H1 (cell line): ENCODE measurements around the gene KIFC1. TPM values are rescaled to one million over a fixed set of nuclear protein-coding genes. Genes with fewer than 3 reads are reported as not detected.

Source experiments
- CTCF ChIA-PET: fragments of 300-600 bp; sonication (Branson Sonifier 250); formaldehyde crosslinking; loops from one replicate; lab custom pipeline; 2021; ENCODE audit not compliant: partially characterized antibody; lab: Charles Lee
- POLR2A ChIA-PET: fragments of 300-600 bp; sonication (Branson Sonifier 250); formaldehyde crosslinking; loops from one replicate; lab custom pipeline; 2021; ENCODE audit warnings: inconsistent platforms; ENCODE audit not compliant: partially characterized antibody; lab: Charles Lee
- DNase-seq, 2 experiments: peaks; one replicate each; pipeline versions ENCODE4 v3.0.0 to v3.0.0-alpha.2; 2010 to 2022; ENCODE audit warnings: low spot score in 2 of 2, low read depth in 1 of 2, mixed read lengths in 1 of 2
- FAIRE-seq: peaks from 2 replicates; lab custom pipeline; 2011; peaks lifted over from hg19 to GRCh38; lab: Jason Lieb, UNC
- H2AFZ ChIP-seq: 2 replicates; pipeline ENCODE4 v1.8.1; 2012; ENCODE audit warnings: low read length, inconsistent platforms
- H2AK5ac ChIP-seq: 2 replicates; pipeline ENCODE4 v1.6.1; 2013; ENCODE audit warnings: low read depth, low read length
- H2BK120ac ChIP-seq: replicated peaks from 2 replicates; pipeline ENCODE3; 2013; ENCODE audit warnings: low read depth, low read length, inconsistent platforms
- H2BK12ac ChIP-seq: 2 replicates; pipeline ENCODE4 v1.6.1; 2013; ENCODE audit warnings: low read depth, low read length
- H2BK15ac ChIP-seq: 2 replicates; pipeline ENCODE4 v1.6.1; 2013; ENCODE audit warnings: low read length
- H2BK20ac ChIP-seq: 2 replicates; pipeline ENCODE4 v1.6.1; 2013; ENCODE audit warnings: low read length
- H2BK5ac ChIP-seq: 2 replicates; pipeline ENCODE4 v1.6.1; 2013; ENCODE audit warnings: low read depth, low read length
- H3K14ac ChIP-seq: 2 replicates; pipeline ENCODE4 v1.6.1; 2013; ENCODE audit warnings: inconsistent platforms; ENCODE audit not compliant: insufficient read length
- H3K18ac ChIP-seq: 2 replicates; pipeline ENCODE4 v1.6.1; 2013; ENCODE audit warnings: low read length; ENCODE audit errors: extremely low read depth
- H3K23ac ChIP-seq: 2 replicates; pipeline ENCODE4 v1.6.1; 2013; ENCODE audit warnings: inconsistent platforms; ENCODE audit not compliant: insufficient read length
- H3K23me2 ChIP-seq: 2 replicates; pipeline ENCODE4 v1.6.1; 2013; ENCODE audit warnings: low read depth, low read length
- H3K27ac ChIP-seq: 2 replicates; pipeline ENCODE4 v1.6.1; 2011; ENCODE audit warnings: low read depth, low read length, inconsistent platforms
- H3K27me3 ChIP-seq, 4 experiments: replicated peaks in 1 of 4; 1 replicate in 1 of 4; 2 replicates in 3 of 4; pipeline versions ENCODE4 v1.6.1 to v1.8.1; 2011 to 2013; ENCODE audit warnings: low read length in 3 of 4, mild to moderate bottlenecking in 3 of 4, inconsistent platforms in 2 of 4, mixed read lengths in 2 of 4, moderate library complexity in 1 of 4; ENCODE audit not compliant: control insufficient read depth in 3 of 4, insufficient read depth in 3 of 4; ENCODE audit errors: extremely low read depth in 1 of 4
- H3K36me3 ChIP-seq, 4 experiments: 2 replicates each; pipeline versions ENCODE4 v1.6.1 to v1.8.1; 2011 to 2013; ENCODE audit warnings: mild to moderate bottlenecking in 4 of 4, low read length in 3 of 4, moderate library complexity in 2 of 4, control low read depth in 1 of 4, inconsistent platforms in 1 of 4; ENCODE audit not compliant: insufficient read depth in 4 of 4, control insufficient read depth in 2 of 4
- H3K4ac ChIP-seq: replicated peaks from 2 replicates; pipeline ENCODE3; 2013; ENCODE audit warnings: low read length, low read depth, mixed read lengths, inconsistent platforms; ENCODE audit not compliant: insufficient read length
- H3K4me1 ChIP-seq, 4 experiments: replicated peaks in 1 of 4; 1 replicate in 1 of 4; 2 replicates in 3 of 4; pipeline versions ENCODE4 v1.6.1 to v1.8.1; 2011 to 2013; ENCODE audit warnings: low read length in 3 of 4, inconsistent platforms in 2 of 4, mixed read lengths in 1 of 4; ENCODE audit not compliant: insufficient read depth in 4 of 4, control insufficient read depth in 3 of 4
- H3K4me2 ChIP-seq, 2 experiments: 2 replicates each; pipeline versions ENCODE4 v1.6.1 to v1.8.1; 2011 to 2013; ENCODE audit warnings: low read depth in 2 of 2, low read length in 2 of 2, control low read depth in 1 of 2, inconsistent platforms in 1 of 2, mild to moderate bottlenecking in 1 of 2; ENCODE audit not compliant: insufficient read depth in 1 of 2
- H3K4me3 ChIP-seq, 4 experiments: fragments of 200-600, 300-600 bp in 1 of 4; sonication (generic), shearing (Covaris generic), sonication (Bioruptor Twin) in 1 of 4; 2 replicates each; pipeline versions ENCODE4 v1.5.1 to v1.8.1; 2011 to 2016; ENCODE audit warnings: low read length in 4 of 4, low read depth in 3 of 4, control low read depth in 2 of 4, inconsistent platforms in 2 of 4, mild to moderate bottlenecking in 2 of 4, mixed read lengths in 1 of 4, moderate library complexity in 1 of 4; ENCODE audit not compliant: insufficient read depth in 2 of 4; ENCODE audit errors: extremely low read depth in 1 of 4
- H3K56ac ChIP-seq: replicated peaks from 2 replicates; pipeline ENCODE3; 2013; ENCODE audit warnings: low read depth, mild to moderate bottlenecking, mixed read lengths, low read length, inconsistent platforms; ENCODE audit not compliant: insufficient read length
- H3K79me1 ChIP-seq: 2 replicates; pipeline ENCODE4 v1.6.1; 2013; ENCODE audit warnings: low read depth, low read length, control low read depth
- H3K79me2 ChIP-seq, 2 experiments: 2 replicates each; pipeline versions ENCODE4 v1.6.1 to v1.8.1; 2012 to 2013; ENCODE audit warnings: low read length in 2 of 2, mild to moderate bottlenecking in 2 of 2, inconsistent platforms in 1 of 2; ENCODE audit not compliant: insufficient read depth in 2 of 2, control insufficient read depth in 1 of 2
- H3K9ac ChIP-seq, 4 experiments: replicated peaks in 1 of 4; 1 replicate in 1 of 4; 2 replicates in 3 of 4; pipeline versions ENCODE4 v1.6.1 to v1.8.1; 2011 to 2013; ENCODE audit warnings: low read depth in 3 of 4, low read length in 3 of 4, control low read depth in 2 of 4, mild to moderate bottlenecking in 2 of 4, moderate library complexity in 2 of 4, inconsistent platforms in 1 of 4; ENCODE audit errors: extremely low read depth in 1 of 4
- H3K9me3 ChIP-seq, 2 experiments: 2 replicates each; pipeline versions ENCODE4 v1.6.1 to v1.8.1; 2012 to 2013; ENCODE audit warnings: mild to moderate bottlenecking in 2 of 2, moderate library complexity in 2 of 2, control low read depth in 1 of 2, inconsistent platforms in 1 of 2, low read depth in 1 of 2, low read length in 1 of 2, mixed read lengths in 1 of 2; ENCODE audit not compliant: insufficient read depth in 2 of 2
- H4K20me1 ChIP-seq, 2 experiments: replicated peaks in 1 of 2; 2 replicates each; pipeline versions ENCODE3 to v1.8.1; 2011 to 2013; ENCODE audit warnings: inconsistent platforms in 2 of 2, low read length in 2 of 2, mild to moderate bottlenecking in 1 of 2; ENCODE audit not compliant: insufficient read depth in 2 of 2, control insufficient read depth in 1 of 2
- H4K5ac ChIP-seq: 2 replicates; pipeline ENCODE4 v1.6.1; 2013; ENCODE audit warnings: low read length, low read depth, mixed read lengths, inconsistent platforms; ENCODE audit not compliant: insufficient read length
- H4K8ac ChIP-seq: 2 replicates; pipeline ENCODE4 v1.8.0; 2013; ENCODE audit warnings: mild to moderate bottlenecking, moderate library complexity, low read length, inconsistent platforms; ENCODE audit not compliant: insufficient read depth; ENCODE audit errors: extremely low read depth
- H4K91ac ChIP-seq: replicated peaks from 2 replicates; pipeline ENCODE3; 2013; ENCODE audit warnings: low read length, mixed read lengths, inconsistent platforms; ENCODE audit not compliant: insufficient read length
- CBX8 ChIP-seq: fragments of 300-800, 300-1000 bp; sonication (generic); IDR thresholded peaks from 2 replicates; pipeline ENCODE4 v1.7.1; 2016; ENCODE audit warnings: low read depth, low read length, borderline replicate concordance
- CREB1 ChIP-seq: IDR thresholded peaks from 2 replicates; pipeline ENCODE4 v1.6.1; 2012; ENCODE audit warnings: inconsistent platforms
- GTF2F1 ChIP-seq: IDR thresholded peaks from 2 replicates; pipeline ENCODE4 v1.6.1; 2012; ENCODE audit warnings: low read depth, low read length, improper control_type of control experiment, borderline replicate concordance
- POLR2A ChIP-seq, 2 experiments: IDR thresholded peaks; 1 replicate in 1 of 2; 2 replicates in 1 of 2; pipeline ENCODE4 v1.6.1; 2011; ENCODE audit warnings: low read depth in 2 of 2, low read length in 2 of 2, mild to moderate bottlenecking in 2 of 2; ENCODE audit errors: control extremely low read depth in 1 of 2
- TBP ChIP-seq: IDR thresholded peaks from 2 replicates; pipeline ENCODE4 v1.6.1; 2011; ENCODE audit warnings: low read depth, low read length, improper control_type of control experiment
- YY1 ChIP-seq: IDR thresholded peaks from 2 replicates; pipeline ENCODE4 v1.6.1; 2011; ENCODE audit warnings: low read depth, mild to moderate bottlenecking, low read length
- WGBS, 2 experiments: shearing (Covaris generic) in 1 of 2; methylation state at CpG; one replicate each; pipeline versions ENCODE4 v1.1.6 to v1.1.7; 2013 to 2015; ENCODE audit warnings: low lambda C conversion rate in 2 of 2, mixed read lengths in 2 of 2, inconsistent platforms in 1 of 2, low coverage in 1 of 2, missing lambda C conversion rate in 1 of 2; ENCODE audit not compliant: insufficient replicate concordance in 2 of 2, insufficient coverage in 1 of 2, insufficient read length in 1 of 2; ENCODE audit errors: extremely low coverage in 1 of 2, missing lambda C conversion rate in 1 of 2; 5-methylcytosine and 5-hydroxymethylcytosine counted together
- polyA plus RNA-seq, 7 experiments: library from polyadenylated mRNA; depleted of rRNA in 3 of 7; stranded (reverse) in 5 of 7; unstranded in 2 of 7; fragments of >200 nt in 5 of 7; fragments of 200-250 nt in 2 of 7; gene quantifications; 1 replicate in 5 of 7; 2 replicates in 1 of 7; 4 replicates in 1 of 7; pipeline versions ENCODE4 v1.2.1 to v1.2.3, GENCODE V29; 2011 to 2013; ENCODE audit warnings: missing spikeins in 2 of 7, mixed read lengths in 2 of 7
- total RNA-seq: library from RNA; stranded (reverse); fragmentation: NEBNext Ultra II Directional; extraction: Animal tissue kit (Norgen Biotek cat#: 25700); gene quantifications from 2 replicates; pipeline ENCODE4 v1.2.1, GENCODE V29; 2021
- TF ChIP-seq, protein P1 (sequence below): IDR thresholded peaks from 2 replicates; pipeline ENCODE4 v1.6.1; 2011; ENCODE audit warnings: low read length, improper control_type of control experiment
- TF ChIP-seq, protein P2 (sequence below): IDR thresholded peaks from 2 replicates; pipeline ENCODE4 v1.6.1; 2012; ENCODE audit warnings: inconsistent platforms

Gene KIFC1
- total and polyA plus RNA-seq, 2 of the 8 experiments (the other 6 are each of a cell fraction or from before 2014, with no cell fraction given): 46.6 to 64.3 TPM

DNA sequence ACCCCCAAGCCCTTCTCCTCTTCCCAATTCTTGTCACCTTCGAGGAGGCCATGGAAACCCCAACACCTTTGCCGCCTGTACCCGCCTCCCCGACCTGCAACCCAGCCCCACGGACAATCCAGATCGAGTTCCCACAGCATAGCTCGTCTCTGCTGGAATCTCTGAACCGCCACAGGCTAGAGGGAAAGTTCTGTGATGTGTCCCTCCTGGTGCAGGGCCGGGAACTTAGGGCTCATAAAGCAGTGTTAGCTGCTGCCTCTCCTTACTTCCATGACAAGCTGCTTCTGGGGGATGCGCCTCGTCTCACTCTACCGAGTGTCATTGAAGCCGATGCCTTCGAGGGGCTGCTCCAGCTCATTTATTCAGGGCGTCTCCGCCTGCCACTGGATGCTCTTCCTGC is 63.4 kb downstream of the KIFC1 start:
- ChIA-PET POLR2A (interaction anchor here (0.7 to 17.2 kb wide), 18 partner anchors 9 to 178 kb away, joined by 3 to 381 read pairs (median 8); partner anchors contain the start of genes B3GALT4, BAK1, CUTA and KIFC1), CTCF (interaction anchor here (1.2 to 1.6 kb wide), 4 partner anchors 10 to 125 kb away, joined by 3 to 7 read pairs (median 3); partner anchors contain the start of gene BAK1)
- H3K27ac ChIP-seq: no peak overlapping the region

More for the DNA sequence above, 63.4 kb downstream of the KIFC1 start:
- H3K79me1 ChIP-seq: peaks cover 5% of the 10 kb centered on the region; the same call in 1 of the 2 replicates
- no peak overlapping the region for H2BK20ac ChIP-seq
- H3K4ac ChIP-seq: no peak overlapping the region
- peak overlapping the region; percentile 2 to 75 (median 69) for H3K9ac ChIP-seq
- H2AFZ ChIP-seq: no peak overlapping the region
- H3K27me3 ChIP-seq: no peaks in the 10 kb centered on the region
- H4K20me1 ChIP-seq: no peaks in the 10 kb centered on the region
- H3K9me3 ChIP-seq: no peaks in the 10 kb centered on the region
- no peak overlapping the region for H2BK120ac ChIP-seq
- no peak overlapping the region for H3K56ac ChIP-seq
- H2AK5ac ChIP-seq: no peak overlapping the region
- peaks cover 0 to 5% (median 4%) of the 10 kb centered on the region in 4 experiments; a peak in 6 of 7 replicates for H3K4me1 ChIP-seq
- H3K18ac ChIP-seq: no peak overlapping the region
- no peak overlapping the region for H2BK12ac ChIP-seq
- no peak overlapping the region for H2BK15ac ChIP-seq
- H3K23me2 ChIP-seq: peaks cover 9% of the 10 kb centered on the region
- DNase-seq (no peak), FAIRE-seq (no peak)
- peak overlapping the region; percentile 52 to 93 (median 88) for H3K4me3 ChIP-seq
- peak overlapping the region; percentile 35 for H4K91ac ChIP-seq
- no peak for TF ChIP-seq CREB1
- no peak for TF ChIP-seq CBX8
- no peak for TF ChIP-seq GTF2F1
- TF ChIP-seq, protein P1, sequence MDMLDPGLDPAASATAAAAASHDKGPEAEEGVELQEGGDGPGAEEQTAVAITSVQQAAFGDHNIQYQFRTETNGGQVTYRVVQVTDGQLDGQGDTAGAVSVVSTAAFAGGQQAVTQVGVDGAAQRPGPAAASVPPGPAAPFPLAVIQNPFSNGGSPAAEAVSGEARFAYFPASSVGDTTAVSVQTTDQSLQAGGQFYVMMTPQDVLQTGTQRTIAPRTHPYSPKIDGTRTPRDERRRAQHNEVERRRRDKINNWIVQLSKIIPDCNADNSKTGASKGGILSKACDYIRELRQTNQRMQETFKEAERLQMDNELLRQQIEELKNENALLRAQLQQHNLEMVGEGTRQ: no peak
- no peak for TF ChIP-seq YY1
- TF ChIP-seq, protein P2, sequence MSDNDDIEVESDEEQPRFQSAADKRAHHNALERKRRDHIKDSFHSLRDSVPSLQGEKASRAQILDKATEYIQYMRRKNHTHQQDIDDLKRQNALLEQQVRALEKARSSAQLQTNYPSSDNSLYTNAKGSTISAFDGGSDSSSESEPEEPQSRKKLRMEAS: no peak
- no peak for TF ChIP-seq TBP
- no peak for TF ChIP-seq POLR2A (IDR thresholded peaks at IDR 0.05; ENCODE audit: control extremely low read depth in 1 of 2, low read depth in 2 of 2, low read length in 2 of 2)
- no peak overlapping the region for H4K8ac ChIP-seq
- H3K79me2 ChIP-seq: peaks cover 0 to 13% of the 10 kb centered on the region in 2 experiments; a peak in 2 of 4 replicates
- H4K5ac ChIP-seq: no peak overlapping the region
- no peak overlapping the region for H3K23ac ChIP-seq
- H3K14ac ChIP-seq: no peak overlapping the region
- H3K36me3 ChIP-seq: peaks cover 11 to 32% (median 16%) of the 10 kb centered on the region in 4 experiments; a peak in 7 of 8 replicates
- H3K4me2 ChIP-seq: peak overlapping the region; percentile 69 to 81
- peak overlapping the region; percentile 44; the same call in 1 of the 2 replicates for H2BK5ac ChIP-seq
- WGBS, 2 experiments: 70% methylated on average over 16 of the region's 16 CpGs; no CpG with 5 or more reads in 1 of the 2 experiments
